ENCODE results near the gene PPP1R37.

DNA sequence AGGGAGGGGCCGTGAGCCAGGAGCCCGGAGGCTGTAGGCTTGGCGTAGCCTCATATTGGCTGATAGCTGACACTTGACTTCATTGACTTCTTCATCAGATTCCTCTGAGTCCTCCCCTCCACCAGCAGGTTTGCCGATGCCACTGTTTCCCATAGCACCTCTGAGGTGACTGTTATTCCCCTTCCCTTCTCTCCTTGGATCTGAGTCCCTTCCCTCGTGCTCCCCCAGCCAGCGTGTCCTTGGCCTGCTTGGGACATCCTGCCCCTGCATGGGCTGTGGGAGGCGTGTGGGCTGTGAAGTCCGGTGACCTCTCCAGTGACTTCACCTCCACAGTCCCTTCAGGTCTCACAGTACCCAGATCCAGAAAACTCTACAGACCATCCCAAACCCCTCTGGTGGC is 8.8 kb downstream of the PPP1R37 start:
- TF ChIP-seq CTCF (conservative IDR thresholded peaks at IDR 0.05) (no peak), ZFX (IDR thresholded peaks at IDR 0.05) (no peak)

All from C4-2B (cell line).